ENCODE data around the gene UBA52. TPM values are rescaled to one million over a fixed set of nuclear protein-coding genes. Genes with fewer than 3 reads are reported as not detected.
"Not testable (repeated sequence)": the region's sequence is repeated elsewhere in the genome, so short reads cannot be mapped to it uniquely, and the experiment has no call there.

UBA52 gene
- total RNA-seq, 1 donor, result 1,795 TPM

GRCh38 chr19:18576383-18576782 lies 4.7 kb downstream of the UBA52 start:
- Histone ChIP-seq H3K9me3 (ENCODE audit: low read depth, low read length) (no peaks in the 10 kb centered on the region), H3K4me1 (ENCODE audit: insufficient read depth, low read length) (peaks cover 18% of the 10 kb centered on the region), H3K27me3 (ENCODE audit: insufficient read depth, low read length) (no peaks in the 10 kb centered on the region), H3K4me3 (ENCODE audit: low read length) (no peak overlapping the region)

- Histone ChIP-seq H3K4me1 (ENCODE audit: insufficient read depth, low read length) (peaks cover 13% of the 10 kb centered on the region), H3K27me3 (ENCODE audit: insufficient read depth, low read length) (no peaks in the 10 kb centered on the region), H3K9me3 (ENCODE audit: low read depth, low read length) (no peaks in the 10 kb centered on the region), H3K4me3 (ENCODE audit: low read length) (no peak overlapping the region)
Observed at GRCh38 chr19:18577365-18577914, 5.8 kb downstream of the UBA52 start.

GRCh38 chr19:18580311-18580710 lies 8.7 kb downstream of the UBA52 start:
- Histone ChIP-seq H3K9me3 (ENCODE audit: low read depth, low read length) (no peaks in the 10 kb centered on the region), H3K4me1 (ENCODE audit: insufficient read depth, low read length) (peaks cover 2% of the 10 kb centered on the region), H3K4me3 (ENCODE audit: low read length) (no peak overlapping the region), H3K27me3 (ENCODE audit: insufficient read depth, low read length) (no peaks in the 10 kb centered on the region)

GRCh38 chr19:18586306-18586705 lies 14.6 kb downstream of the UBA52 start:
- peaks cover 41% of the 10 kb centered on the region for H3K4me1 ChIP-seq (ENCODE audit: insufficient read depth, low read length)

DNA sequence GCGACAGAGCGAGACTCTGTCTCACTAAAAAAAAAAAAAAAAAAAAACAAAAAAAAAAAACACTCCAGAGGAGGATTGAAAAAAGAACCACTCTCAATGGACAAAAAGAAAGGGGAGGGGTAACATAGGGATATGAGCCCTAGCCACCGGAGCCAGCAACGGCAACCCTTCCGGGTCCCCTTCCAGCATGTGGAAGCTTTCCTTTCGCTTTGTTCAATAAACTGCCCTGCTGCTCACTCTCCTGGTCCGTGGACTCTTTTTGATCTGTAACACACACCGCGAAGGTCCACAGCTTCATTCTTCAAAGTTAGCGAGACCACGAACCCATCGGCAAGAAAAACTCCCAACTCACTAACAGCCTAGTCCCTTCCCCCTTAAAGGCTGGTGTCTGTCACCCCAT lies 15.9 kb downstream of the UBA52 start:
- H3K4me3 ChIP-seq (ENCODE audit: low read length), result no peak overlapping the region
- H3K27me3 ChIP-seq (ENCODE audit: insufficient read depth, low read length), result no peaks in the 10 kb centered on the region
- H3K9me3 ChIP-seq (ENCODE audit: low read depth, low read length), result no peaks in the 10 kb centered on the region
- peaks cover 41% of the 10 kb centered on the region for H3K4me1 ChIP-seq (ENCODE audit: insufficient read depth, low read length)

More at GRCh38 chr19:18586306-18586705, 14.6 kb downstream of the UBA52 start:
- Histone ChIP-seq H3K27me3 (ENCODE audit: insufficient read depth, low read length) (no peaks in the 10 kb centered on the region), H3K9me3 (ENCODE audit: low read depth, low read length) (no peaks in the 10 kb centered on the region), H3K4me3 (ENCODE audit: low read length) (no peak overlapping the region)

DNA sequence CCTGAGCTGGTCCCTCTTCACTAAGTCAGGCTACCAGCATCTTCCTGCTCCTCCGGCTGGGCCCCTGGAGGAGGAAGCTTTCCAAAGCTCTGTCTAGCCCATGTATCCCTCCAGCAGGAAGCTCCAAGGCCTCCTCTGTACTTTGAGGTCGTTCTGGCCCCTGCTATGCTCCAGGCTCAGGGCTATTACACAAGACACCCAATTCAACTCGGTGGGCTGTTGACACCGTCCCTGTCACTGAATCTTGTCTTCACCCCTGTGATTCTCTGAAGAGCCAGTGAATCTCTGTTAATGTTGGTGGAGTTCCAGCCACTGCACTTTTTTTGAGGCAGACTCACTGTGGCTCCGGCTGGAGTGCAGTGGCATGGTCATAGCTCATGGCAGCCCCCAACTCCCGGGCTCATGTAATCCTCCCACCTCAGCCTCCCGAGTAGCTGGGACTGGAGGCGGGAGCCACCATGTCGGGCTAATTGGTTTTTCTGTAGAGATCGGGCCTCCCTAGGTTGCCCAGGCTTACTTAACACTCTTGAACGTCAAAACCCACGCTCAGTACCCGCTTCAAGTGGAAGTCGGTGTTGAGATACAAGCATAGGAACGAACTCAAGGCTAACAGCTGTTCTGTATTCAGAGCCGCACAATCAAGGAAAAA lies 16.4 kb downstream of the UBA52 start:
- Histone ChIP-seq H3K4me3 (ENCODE audit: low read length) (peak overlapping the region; percentile 66), H3K9me3 (ENCODE audit: low read depth, low read length) (no peaks in the 10 kb centered on the region), H3K27me3 (ENCODE audit: insufficient read depth, low read length) (no peaks in the 10 kb centered on the region), H3K4me1 (ENCODE audit: insufficient read depth, low read length) (peaks cover 41% of the 10 kb centered on the region)

GRCh38 chr19:18588611-18589379 lies 17.1 kb downstream of the UBA52 start, which contains the start of gene REX1BD:
Gene REX1BD (plus strand): TSS chr19:18588798. CDS start chr19:18588802, 4 bp downstream.
- H3K4me3 ChIP-seq (ENCODE audit: low read length), result peak within 1 kb of the TSS; percentile 66

GRCh38 chr19:18589380-18590272 lies 18.0 kb downstream of the UBA52 start:
- peaks cover 48% of the 10 kb centered on the region for H3K4me1 ChIP-seq (ENCODE audit: insufficient read depth, low read length)
- H3K27me3 ChIP-seq (ENCODE audit: insufficient read depth, low read length), result no peaks in the 10 kb centered on the region
- peak overlapping the region; percentile 66 for H3K4me3 ChIP-seq (ENCODE audit: low read length)
- no peaks in the 10 kb centered on the region for H3K9me3 ChIP-seq (ENCODE audit: low read depth, low read length)

More at GRCh38 chr19:18588611-18589379, 17.1 kb downstream of the UBA52 start, which contains the start of gene REX1BD:
- peaks cover 41% of the 10 kb centered on the region for H3K4me1 ChIP-seq (ENCODE audit: insufficient read depth, low read length)
- H3K9me3 ChIP-seq (ENCODE audit: low read depth, low read length), result no peaks in the 10 kb centered on the region
- H3K27me3 ChIP-seq (ENCODE audit: insufficient read depth, low read length), result no peaks in the 10 kb centered on the region

- no peak overlapping the region for H3K4me3 ChIP-seq (ENCODE audit: low read length)
- peaks cover 52% of the 10 kb centered on the region for H3K4me1 ChIP-seq (ENCODE audit: insufficient read depth, low read length)
- H3K9me3 ChIP-seq (ENCODE audit: low read depth, low read length), result no peaks in the 10 kb centered on the region
- H3K27me3 ChIP-seq (ENCODE audit: insufficient read depth, low read length), result peaks cover 4% of the 10 kb centered on the region
Observed at GRCh38 chr19:18590273-18591272, 18.9 kb downstream of the UBA52 start.

DNA sequence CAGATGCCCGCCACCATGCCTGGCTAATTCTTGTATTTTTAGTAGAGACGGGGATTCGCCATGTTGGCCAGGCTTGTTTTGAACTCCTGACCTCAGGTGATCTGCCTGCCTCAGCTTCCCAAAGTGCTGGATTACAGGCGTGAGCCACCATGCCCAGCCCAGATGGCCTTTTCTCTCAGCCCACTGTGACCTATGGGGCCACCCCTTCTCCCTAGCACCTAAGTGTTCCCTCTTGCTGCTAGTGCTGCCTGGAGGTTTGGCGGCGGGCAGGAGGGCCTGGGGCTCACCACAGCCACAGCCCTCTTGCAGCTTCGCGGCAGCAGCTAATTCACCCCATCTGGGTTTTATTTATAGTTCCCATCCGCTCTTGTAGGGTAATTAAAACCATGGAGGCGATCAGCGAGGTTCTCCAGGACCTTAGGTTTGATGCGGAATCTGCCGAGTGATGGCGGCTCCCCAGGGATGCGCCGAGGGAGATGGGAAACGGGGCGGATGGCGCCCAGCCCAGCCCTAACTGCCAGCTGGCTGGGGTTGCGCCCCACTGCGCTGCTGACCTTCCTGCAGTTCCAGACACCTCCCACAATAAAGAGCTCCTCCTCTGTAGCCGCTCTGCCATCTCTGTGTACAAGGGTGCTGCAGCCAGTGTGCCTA lies 20.2 kb downstream of the UBA52 start:
- H3K4me1 ChIP-seq (ENCODE audit: insufficient read depth, low read length), result peaks cover 44% of the 10 kb centered on the region
- H3K4me3 ChIP-seq (ENCODE audit: low read length), result no peak overlapping the region
- peaks cover 6% of the 10 kb centered on the region for H3K27me3 ChIP-seq (ENCODE audit: insufficient read depth, low read length)
- no peaks in the 10 kb centered on the region for H3K9me3 ChIP-seq (ENCODE audit: low read depth, low read length)

DNA sequence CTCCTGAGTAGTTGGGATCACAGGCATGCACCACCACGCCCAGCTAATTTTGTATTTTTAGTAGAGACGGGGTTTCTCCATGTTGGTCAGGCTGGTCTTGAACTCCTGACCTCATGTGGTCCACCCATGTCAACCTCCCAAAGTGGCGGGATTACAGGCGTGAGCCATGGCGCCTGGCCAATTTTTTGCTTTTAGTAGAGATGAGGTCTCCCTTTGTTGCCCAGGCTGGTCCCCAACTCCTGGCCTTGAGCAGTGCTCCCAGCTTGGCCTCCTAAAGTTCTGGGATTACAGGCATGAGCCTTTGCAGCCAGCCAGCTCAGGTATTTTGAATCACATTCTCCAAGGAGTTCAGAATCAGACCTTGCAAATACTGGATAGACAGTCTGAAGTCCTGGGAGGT lies 21.1 kb downstream of the UBA52 start:
- H3K4me1 ChIP-seq (ENCODE audit: insufficient read depth, low read length), result peaks cover 45% of the 10 kb centered on the region
- H3K27me3 ChIP-seq (ENCODE audit: insufficient read depth, low read length); H3K4me3 ChIP-seq (ENCODE audit: low read length): not testable (repeated sequence)

GRCh38 chr19:18593367-18594095 lies 21.9 kb downstream of the UBA52 start:
- Histone ChIP-seq H3K4me3 (ENCODE audit: low read length) (no peak overlapping the region), H3K27me3 (ENCODE audit: insufficient read depth, low read length) (peaks cover 6% of the 10 kb centered on the region), H3K9me3 (ENCODE audit: low read depth, low read length) (no peaks in the 10 kb centered on the region), H3K4me1 (ENCODE audit: insufficient read depth, low read length) (peaks cover 37% of the 10 kb centered on the region)

More for the DNA sequence above, 21.1 kb downstream of the UBA52 start:
- H3K9me3 ChIP-seq (ENCODE audit: low read depth, low read length), result not testable (repeated sequence)
